Colonic mucosa (tissue), 4 donors: ENCODE data around the gene CA10. TPM values are rescaled to one million over a fixed set of nuclear protein-coding genes. Genes with fewer than 3 reads are reported as not detected.

Source experiments
- DNase-seq: peaks from one replicate; pipeline ENCODE4 v3.0.0-alpha.2; 2020
- H3K27ac ChIP-seq: fragments of 200-600 bp; one replicate; pipeline ENCODE4 v1.8.0; 2021
- H3K27me3 ChIP-seq: fragments of 200-600 bp; one replicate; pipeline ENCODE4 v1.8.0; 2021
- H3K36me3 ChIP-seq: fragments of 200-600 bp; one replicate; pipeline ENCODE4 v1.8.0; 2021
- H3K4me1 ChIP-seq: fragments of 200-600 bp; one replicate; pipeline ENCODE4 v1.8.0; 2021; ENCODE audit warnings: mild to moderate bottlenecking
- H3K4me3 ChIP-seq: fragments of 200-600 bp; one replicate; pipeline ENCODE4 v1.8.0; 2021
- H3K9ac ChIP-seq, 2 donors: one replicate each; pipeline ENCODE4 v1.7.0; 2013; ENCODE audit warnings: control low read depth in 2 of 2, low read depth in 2 of 2, low read length in 2 of 2
- H3K9me3 ChIP-seq: fragments of 200-600 bp; one replicate; pipeline ENCODE4 v1.8.0; 2021
- intact Hi-C: fragments of 100-400 bp; cut with DNase I; formaldehyde crosslinking; loops from one replicate; pipeline ENCODE4 v1.14.1; 2022
- total RNA-seq, 2 donors: library from RNA; stranded (reverse); fragmentation: NEBNext Ultra II Directional in 1 of 2; extraction: Animal tissue kit (Norgen Biotek cat#: 25700) in 1 of 2; gene quantifications; one replicate each; pipeline ENCODE4 v1.2.1, GENCODE V29; 2021
- TF ChIP-seq, protein P1 (sequence below): fragments of 200-600 bp; IDR thresholded peaks from one replicate; pipeline ENCODE4 v1.8.0; 2022; ENCODE audit warnings: antibody characterized with exemption, mild to moderate bottlenecking
- donor health status: healthy.
- donor health status: DM: no; HTN: no; CAD: no.
- donor health status: DM: no; HTN: no; CAD: no.

Gene CA10
- total RNA-seq, 2 donors from 2014 or later: 0.27 to 0.52 TPM

DNA sequence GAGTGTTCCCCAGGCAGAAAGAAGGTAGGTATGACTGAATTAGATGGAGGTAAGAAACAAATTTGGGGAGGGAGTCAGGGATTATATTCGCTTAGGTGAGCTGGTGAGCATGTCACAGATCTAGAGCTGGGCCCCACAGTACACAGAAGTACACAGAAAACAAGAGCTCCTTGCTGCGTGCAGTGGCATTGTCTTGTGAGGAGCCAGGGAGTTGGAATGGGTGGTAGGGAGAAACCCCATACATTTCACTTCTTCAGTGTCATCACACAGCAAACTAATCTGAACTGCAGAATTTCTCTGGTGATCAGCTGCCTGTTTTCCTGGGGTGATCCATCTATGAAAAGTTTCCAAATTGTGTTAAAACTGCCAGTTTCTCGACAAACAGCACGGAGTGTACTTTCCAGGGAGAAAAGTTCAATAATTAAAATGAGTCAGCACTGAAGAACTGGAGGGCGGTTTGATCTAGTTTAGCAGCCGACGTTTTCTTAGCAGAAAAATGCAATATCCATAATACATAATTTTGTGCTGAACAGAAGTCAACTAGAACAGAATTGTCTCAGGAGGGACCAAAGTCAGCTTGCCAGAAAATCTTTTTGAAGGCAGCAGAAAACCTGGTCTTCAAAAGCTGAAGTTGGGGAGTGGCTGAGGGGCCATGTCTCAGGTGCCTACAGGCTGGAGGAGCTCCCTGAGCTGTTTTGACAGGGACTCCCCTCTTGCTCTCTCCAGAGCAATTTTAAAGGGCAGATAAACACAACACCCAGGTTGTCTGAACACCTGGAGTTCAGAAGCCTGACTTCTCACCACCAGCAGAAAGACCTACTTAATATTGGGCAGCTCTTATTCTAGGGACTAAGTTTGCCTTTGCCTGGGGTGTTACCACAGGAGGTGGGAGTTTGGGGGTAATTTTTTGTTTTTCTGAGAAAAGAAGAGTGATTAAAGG is 448.6 kb downstream of the CA10 start:
- intact Hi-C loops: no loop called here
- no peak for DNase-seq
- H3K27ac ChIP-seq: no peak overlapping the region

DNA sequence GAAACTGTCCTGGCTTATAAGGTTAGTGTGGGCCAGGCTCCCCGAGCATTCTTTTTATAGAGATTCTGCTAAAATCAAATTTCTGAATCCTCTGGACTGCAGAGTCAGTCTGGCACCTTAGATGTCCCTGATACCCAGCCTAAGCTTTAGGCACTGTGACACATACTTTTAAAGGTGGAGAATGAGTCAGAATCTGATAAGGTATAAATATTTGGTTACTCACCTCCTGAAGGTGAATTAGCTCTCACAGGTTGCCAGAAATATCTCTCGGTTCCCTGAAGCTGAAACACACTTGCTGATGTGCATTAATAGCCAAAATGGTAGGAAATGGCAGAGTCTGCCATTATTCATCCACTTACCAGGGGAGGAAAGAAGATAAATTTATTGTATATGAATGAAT is 451.3 kb downstream of the CA10 start:
- H3K27ac ChIP-seq: no peak overlapping the region
- no peak overlapping the region for H3K9ac ChIP-seq
- intact Hi-C loops: no loop called here
- no peak for DNase-seq
- no peaks in the 10 kb centered on the region for H3K9me3 ChIP-seq
- H3K36me3 ChIP-seq: no peaks in the 10 kb centered on the region
- no peaks in the 10 kb centered on the region for H3K27me3 ChIP-seq
- H3K4me3 ChIP-seq: no peak overlapping the region
- no peaks in the 10 kb centered on the region for H3K4me1 ChIP-seq
- TF ChIP-seq, protein P1, sequence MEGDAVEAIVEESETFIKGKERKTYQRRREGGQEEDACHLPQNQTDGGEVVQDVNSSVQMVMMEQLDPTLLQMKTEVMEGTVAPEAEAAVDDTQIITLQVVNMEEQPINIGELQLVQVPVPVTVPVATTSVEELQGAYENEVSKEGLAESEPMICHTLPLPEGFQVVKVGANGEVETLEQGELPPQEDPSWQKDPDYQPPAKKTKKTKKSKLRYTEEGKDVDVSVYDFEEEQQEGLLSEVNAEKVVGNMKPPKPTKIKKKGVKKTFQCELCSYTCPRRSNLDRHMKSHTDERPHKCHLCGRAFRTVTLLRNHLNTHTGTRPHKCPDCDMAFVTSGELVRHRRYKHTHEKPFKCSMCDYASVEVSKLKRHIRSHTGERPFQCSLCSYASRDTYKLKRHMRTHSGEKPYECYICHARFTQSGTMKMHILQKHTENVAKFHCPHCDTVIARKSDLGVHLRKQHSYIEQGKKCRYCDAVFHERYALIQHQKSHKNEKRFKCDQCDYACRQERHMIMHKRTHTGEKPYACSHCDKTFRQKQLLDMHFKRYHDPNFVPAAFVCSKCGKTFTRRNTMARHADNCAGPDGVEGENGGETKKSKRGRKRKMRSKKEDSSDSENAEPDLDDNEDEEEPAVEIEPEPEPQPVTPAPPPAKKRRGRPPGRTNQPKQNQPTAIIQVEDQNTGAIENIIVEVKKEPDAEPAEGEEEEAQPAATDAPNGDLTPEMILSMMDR: no peak

More for the DNA sequence above, 448.6 kb downstream of the CA10 start:
- H3K9me3 ChIP-seq: no peaks in the 10 kb centered on the region
- TF ChIP-seq, protein P1: no peak
- H3K9ac ChIP-seq: no peak overlapping the region
- H3K36me3 ChIP-seq: no peaks in the 10 kb centered on the region
- no peaks in the 10 kb centered on the region for H3K4me1 ChIP-seq
- H3K4me3 ChIP-seq: no peak overlapping the region
- H3K27me3 ChIP-seq: no peaks in the 10 kb centered on the region

DNA sequence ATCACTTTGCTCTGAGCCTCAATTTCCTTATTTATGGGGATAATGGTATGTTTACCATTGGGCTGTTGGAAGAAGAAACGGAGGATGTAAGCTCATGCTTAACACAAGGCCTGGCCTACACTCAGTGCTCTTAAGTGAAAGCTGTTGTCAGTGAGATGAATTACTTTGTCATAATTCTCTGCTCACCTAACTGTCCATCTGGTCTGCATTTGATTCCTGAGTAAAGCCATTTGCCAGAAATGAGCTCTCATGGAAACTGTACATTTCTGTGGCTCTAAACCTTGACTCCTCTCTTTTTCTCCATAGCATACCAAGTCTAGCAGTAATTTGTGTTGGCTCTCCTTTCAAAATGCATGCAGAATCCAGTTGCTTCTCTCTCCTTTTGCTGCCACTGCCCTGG is 452.4 kb downstream of the CA10 start:
- H3K9ac ChIP-seq: no peak overlapping the region
- TF ChIP-seq, protein P1: no peak

GRCh38 chr17:51703361-51704341 is 454.9 kb downstream of the CA10 start:
- TF ChIP-seq, protein P1: no peak
- Histone ChIP-seq H3K27ac (no peak overlapping the region), H3K9ac (no peak overlapping the region), H3K4me1 (no peaks in the 10 kb centered on the region), H3K4me3 (no peak overlapping the region), H3K36me3 (no peaks in the 10 kb centered on the region), H3K9me3 (no peaks in the 10 kb centered on the region), H3K27me3 (no peaks in the 10 kb centered on the region)
- no peak for DNase-seq
- intact Hi-C loops: no loop called here

More for the DNA sequence above, 452.4 kb downstream of the CA10 start:
- DNase-seq: no peak
- H3K27me3 ChIP-seq: no peaks in the 10 kb centered on the region
- H3K36me3 ChIP-seq: no peaks in the 10 kb centered on the region
- no peaks in the 10 kb centered on the region for H3K4me1 ChIP-seq
- intact Hi-C loops: no loop called here
- H3K9me3 ChIP-seq: no peaks in the 10 kb centered on the region
- H3K27ac ChIP-seq: no peak overlapping the region
- no peak overlapping the region for H3K4me3 ChIP-seq

DNA sequence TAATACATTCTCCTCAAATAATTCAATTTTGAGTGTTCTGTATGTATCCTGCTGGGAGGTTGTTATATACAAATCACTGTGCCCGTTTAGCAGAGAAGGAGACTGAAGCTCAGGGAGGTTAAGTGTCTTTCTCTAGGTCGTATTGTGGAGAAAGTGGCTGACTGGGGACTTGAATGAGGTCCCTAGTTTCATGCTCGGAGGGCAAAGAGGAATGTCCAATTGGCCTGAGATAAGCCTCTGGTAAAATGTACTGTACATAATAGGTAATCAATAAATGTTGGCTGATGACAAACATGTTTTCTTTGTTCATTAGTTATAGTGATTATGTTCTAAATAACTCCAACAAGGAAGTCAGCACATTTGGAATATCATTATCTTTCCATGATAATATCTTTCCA is 455.6 kb downstream of the CA10 start:
- DNase-seq: no peak
- Histone ChIP-seq H3K36me3 (no peaks in the 10 kb centered on the region), H3K9me3 (no peaks in the 10 kb centered on the region), H3K9ac (no peak overlapping the region), H3K27me3 (no peaks in the 10 kb centered on the region), H3K4me3 (no peak overlapping the region), H3K4me1 (no peaks in the 10 kb centered on the region), H3K27ac (no peak overlapping the region)
- TF ChIP-seq, protein P1: no peak
- intact Hi-C loops: no loop called here
